HuH-7 (cell line): ENCODE data around the gene ANO10.
"Not testable (repeated sequence)": the region's sequence is repeated elsewhere in the genome, so short reads cannot be mapped to it uniquely, and the experiment has no call there.

Experiments used
- DNase-seq: peaks from one replicate; pipeline ENCODE4 v3.0.0; 2011; ENCODE audit warnings: low spot score

The ANO10 gene

GRCh38 chr3:43372007-43372740, 249.6 kb downstream of the ANO10 start:
- no peak for DNase-seq

GRCh38 chr3:43371494-43371893, 250.3 kb downstream of the ANO10 start:
- no peak for DNase-seq

- DNase-seq, result no peak
Measured at GRCh38 chr3:43370293-43370980, 251.4 kb downstream of the ANO10 start.

GRCh38 chr3:43369404-43370292, 252.2 kb downstream of the ANO10 start:
- no peak for DNase-seq

- no peak for DNase-seq
Measured at GRCh38 chr3:43366885-43367284, 254.9 kb downstream of the ANO10 start.

- DNase-seq, result no peak
Measured at GRCh38 chr3:43366481-43366880, 255.3 kb downstream of the ANO10 start.

- DNase-seq, result no peak
Measured at GRCh38 chr3:43365601-43366305, 256.1 kb downstream of the ANO10 start.

GRCh38 chr3:43364926-43365325, 256.9 kb downstream of the ANO10 start:
- DNase-seq, result no peak

GRCh38 chr3:43364494-43364893, 257.3 kb downstream of the ANO10 start:
- no peak for DNase-seq

GRCh38 chr3:43363621-43364266, 258.1 kb downstream of the ANO10 start:
- DNase-seq, result no peak

GRCh38 chr3:43362961-43363360, 258.9 kb downstream of the ANO10 start:
- no peak for DNase-seq

- DNase-seq, result no peak
Measured at GRCh38 chr3:43362183-43362582, 259.6 kb downstream of the ANO10 start.

GRCh38 chr3:43361077-43361476, 260.7 kb downstream of the ANO10 start:
- DNase-seq, result no peak

GRCh38 chr3:43356033-43356432, 265.8 kb downstream of the ANO10 start:
- DNase-seq, result not testable (repeated sequence)

- no peak for DNase-seq
Measured at GRCh38 chr3:43353923-43354670, 267.7 kb downstream of the ANO10 start.

GRCh38 chr3:43353393-43353792, 268.4 kb downstream of the ANO10 start:
- DNase-seq, result no peak

- DNase-seq, result no peak
Measured at GRCh38 chr3:43349716-43350115, 272.1 kb downstream of the ANO10 start.

- no peak for DNase-seq
Measured at GRCh38 chr3:43348852-43349574, 272.8 kb downstream of the ANO10 start.

GRCh38 chr3:43348350-43348749, 273.5 kb downstream of the ANO10 start:
- DNase-seq, result no peak

GRCh38 chr3:43347774-43348173, 274.0 kb downstream of the ANO10 start:
- no peak for DNase-seq
